HepG2 (cell line): ENCODE results near the gene ETV5. TPM values are rescaled to one million over a fixed set of nuclear protein-coding genes. Genes with fewer than 3 reads are reported as not detected.

Experiments used
- ATAC-seq: fragments of 200-7000 bp; cut with Tn5 transposase; 3 replicates; pipeline ENCODE4 v1.9.1; 2020; ENCODE audit warnings: mild to moderate bottlenecking, moderate library complexity
- BruUV-seq: library from RNA; stranded (reverse); fragments of 400-500 nt; replicated peaks from 2 replicates; lab custom pipeline; 2021; lab: Mats Ljungman, UMichigan
- CTCF ChIA-PET: fragments of 300-600 bp; formaldehyde crosslinking; extraction: SDS; loops from one replicate; lab custom pipeline; 2021; ENCODE audit warnings: low total read pairs, inconsistent platforms, low intra/inter-chr PET ratio; lab: Yijun Ruan, JAX
- POLR2A ChIA-PET: fragments of 350-600 bp; sonication (Branson Sonifier 250); formaldehyde crosslinking; loops from one replicate; lab custom pipeline; 2020; ENCODE audit warnings: antibody characterized with exemption, inconsistent platforms; lab: Yijun Ruan, JAX
- DNase-seq: peaks from one replicate; pipeline ENCODE4 v3.0.0-alpha.2; 2015; ENCODE audit warnings: low spot score
- FAIRE-seq: peaks from 3 replicates; lab custom pipeline; 2011; peaks lifted over from hg19 to GRCh38; lab: Jason Lieb, UNC
- H2AFZ ChIP-seq: one replicate; pipeline ENCODE4 v1.6.1; 2011; ENCODE audit warnings: low read length, inconsistent platforms
- H3K27ac ChIP-seq: fragments of 300-600 bp; 3 replicates; pipeline ENCODE4 v1.8.0; 2011; ENCODE audit warnings: mixed run types, mild to moderate bottlenecking, mixed read lengths, low read length, inconsistent platforms; ENCODE audit not compliant: insufficient read depth; ENCODE audit errors: extremely low read length
- H3K27me3 ChIP-seq, 2 experiments: fragments of 200-600 bp in 1 of 2; 2 replicates in 1 of 2; 3 replicates in 1 of 2; pipeline versions ENCODE4 v1.6.0 to v1.8.0; 2011; ENCODE audit warnings: low read length in 2 of 2, mild to moderate bottlenecking in 2 of 2, moderate library complexity in 2 of 2, inconsistent platforms in 1 of 2; ENCODE audit not compliant: insufficient read depth in 2 of 2, control insufficient read depth in 1 of 2
- H3K36me3 ChIP-seq, 2 experiments: fragments of 200-600 bp in 1 of 2; replicated peaks in 1 of 2; 2 replicates in 1 of 2; 3 replicates in 1 of 2; pipeline versions ENCODE4 v1.5.1 to v1.8.0; 2011; ENCODE audit warnings: low read length in 2 of 2, inconsistent platforms in 1 of 2; ENCODE audit not compliant: insufficient read depth in 2 of 2, control insufficient read depth in 1 of 2
- H3K4me1 ChIP-seq: 2 replicates; pipeline ENCODE4 v1.5.1; 2012; ENCODE audit warnings: low read length, inconsistent platforms; ENCODE audit not compliant: insufficient read depth
- H3K4me2 ChIP-seq: 2 replicates; pipeline ENCODE4 v1.6.0; 2011; ENCODE audit warnings: low read depth, low read length, inconsistent platforms
- H3K4me3 ChIP-seq, 3 experiments: fragments of 200-600 bp in 1 of 3; sonication (generic), shearing (Covaris generic) in 1 of 3; replicated peaks in 1 of 3; 2 replicates each; pipeline ENCODE4 v1.5.1; 2011 to 2016; ENCODE audit warnings: low read length in 3 of 3, inconsistent platforms in 2 of 3, low read depth in 2 of 3, mild to moderate bottlenecking in 2 of 3, control low read depth in 1 of 3, mixed read lengths in 1 of 3; ENCODE audit not compliant: insufficient read depth in 1 of 3
- H3K79me2 ChIP-seq: one replicate; pipeline ENCODE4 v1.6.1; 2011; ENCODE audit warnings: low read length, inconsistent platforms; ENCODE audit not compliant: insufficient read depth
- H3K9ac ChIP-seq: 2 replicates; pipeline ENCODE4 v1.6.0; 2011; ENCODE audit warnings: mild to moderate bottlenecking, low read depth, low read length, inconsistent platforms; ENCODE audit not compliant: insufficient read depth
- H3K9me3 ChIP-seq: 2 replicates; pipeline ENCODE4 v1.5.1; 2012; ENCODE audit warnings: mild to moderate bottlenecking, low read length
- H4K20me1 ChIP-seq: 2 replicates; pipeline ENCODE4 v1.6.0; 2011; ENCODE audit warnings: inconsistent platforms, mild to moderate bottlenecking, low read length, moderate library complexity; ENCODE audit not compliant: insufficient read depth
- AGO1 ChIP-seq: fragments of 200-400 bp; formaldehyde crosslinking; IDR thresholded peaks from 2 replicates; pipeline ENCODE4 v1.6.1; 2017; ENCODE audit warnings: mild to moderate bottlenecking, low read depth, low read length, moderate library complexity; ENCODE audit not compliant: poor library complexity, severe bottlenecking
- AGO2 ChIP-seq: fragments of 200-400 bp; formaldehyde crosslinking; optimal IDR thresholded peaks from 2 replicates; pipeline ENCODE3; 2017; ENCODE audit warnings: mild to moderate bottlenecking, low read depth, low read length, moderate library complexity
- CC2D1A ChIP-seq: sonication (generic); formaldehyde crosslinking; IDR thresholded peaks from 2 replicates; pipeline ENCODE4 v1.8.1; 2023; ENCODE audit warnings: mild to moderate bottlenecking, missing genetic modification reagents
- CENPX ChIP-seq: sonication (generic); formaldehyde crosslinking; IDR thresholded peaks from 2 replicates; pipeline ENCODE4 v1.9.0; 2021; ENCODE audit warnings: mild to moderate bottlenecking, missing genetic modification reagents, moderate library complexity
- FOSL2 ChIP-seq: sonication (generic); formaldehyde crosslinking; IDR thresholded peaks from 2 replicates; pipeline ENCODE4 v1.4.0; 2020; ENCODE audit warnings: missing genetic modification reagents
- HBP1 ChIP-seq: IDR thresholded peaks from 2 replicates; pipeline ENCODE4 v1.6.1; 2016; ENCODE audit warnings: low read depth, control low read depth
- HDAC6 ChIP-seq: fragments of 200-600 bp; sonication (generic); IDR thresholded peaks from 2 replicates; pipeline ENCODE4 v1.7.0; 2017; ENCODE audit warnings: mild to moderate bottlenecking, antibody characterized with exemption, low read length, low read depth
- JDP2 ChIP-seq: sonication (generic); formaldehyde crosslinking; IDR thresholded peaks from 2 replicates; pipeline ENCODE4 v1.8.1; 2022; ENCODE audit warnings: missing genetic modification reagents, borderline replicate concordance
- KLF9 ChIP-seq: IDR thresholded peaks from 2 replicates; pipeline ENCODE4 v1.6.1; 2016; ENCODE audit warnings: low read depth
- NFIC ChIP-seq: IDR thresholded peaks from 2 replicates; pipeline ENCODE4 v1.6.1; 2012; ENCODE audit warnings: mild to moderate bottlenecking, low read length, inconsistent platforms
- RFX1 ChIP-seq: fragments of 450-650 bp; IDR thresholded peaks from 2 replicates; pipeline ENCODE4 v1.6.1; 2017
- SAFB2 ChIP-seq: sonication (generic); formaldehyde crosslinking; IDR thresholded peaks from 2 replicates; pipeline ENCODE4 v1.5.1; 2020; ENCODE audit warnings: missing genetic modification reagents, low read depth, mild to moderate bottlenecking, borderline replicate concordance
- SNRNP70 ChIP-seq: fragments of 200-400 bp; formaldehyde crosslinking; IDR thresholded peaks from 2 replicates; pipeline ENCODE4 v1.6.1; 2017; ENCODE audit warnings: mild to moderate bottlenecking, low read depth, low read length, moderate library complexity
- STAT6 ChIP-seq: sonication (generic); formaldehyde crosslinking; IDR thresholded peaks from 2 replicates; pipeline ENCODE4 v1.4.0; 2020; ENCODE audit warnings: missing genetic modification reagents, mild to moderate bottlenecking, borderline replicate concordance
- ZBTB7B ChIP-seq: sonication (generic); formaldehyde crosslinking; IDR thresholded peaks from 2 replicates; pipeline ENCODE4 v1.4.0; 2020; ENCODE audit warnings: missing genetic modification reagents
- ZFAT ChIP-seq: sonication (generic); formaldehyde crosslinking; conservative IDR thresholded peaks from 2 replicates; pipeline ENCODE4 v1.8.1; 2023; ENCODE audit warnings: missing genetic modification reagents, inconsistent platforms
- ZNF768 ChIP-seq: sonication (generic); formaldehyde crosslinking; IDR thresholded peaks from 2 replicates; pipeline ENCODE4 v1.4.0; 2020; ENCODE audit warnings: missing genetic modification reagents
- ZNF816 ChIP-seq: sonication (generic); formaldehyde crosslinking; IDR thresholded peaks from 2 replicates; pipeline ENCODE4 v1.8.0; 2022; ENCODE audit warnings: missing genetic modification reagents, mild to moderate bottlenecking, borderline replicate concordance
- WGBS: methylation state at CpG from one replicate; pipeline ENCODE4 v1.1.6; 2017; ENCODE audit warnings: low lambda C conversion rate; 5-methylcytosine and 5-hydroxymethylcytosine counted together
- in situ Hi-C: cut with HindIII; loops from 2 replicates; pipeline ENCODE4 v1.10.0; 2017; ENCODE audit warnings: low pct_unique_long_range_greater_than_20kb; ENCODE audit not compliant: extremely low pct_ligation_motif_present
- intact Hi-C: fragments of 100-400 bp; cut with micrococcal nuclease; formaldehyde crosslinking; loops from one replicate; pipeline ENCODE4 v1.10.0; 2022; ENCODE audit not compliant: unreplicated experiment
- polyA plus RNA-seq, 8 experiments: library from polyadenylated mRNA; depleted of rRNA in 3 of 8; stranded (reverse) in 7 of 8; unstranded in 1 of 8; fragments of >200 nt; fragmentation: Illumina TruSeq in 4 of 8; extraction: Trizol in 4 of 8; gene quantifications; 2 replicates each; pipeline versions ENCODE4 v1.2.1 to v1.2.3, GENCODE V29; 2011 to 2016; ENCODE audit warnings: low read depth in 4 of 8, missing spikeins in 1 of 8, mixed read lengths in 1 of 8; ENCODE audit not compliant: insufficient read depth in 1 of 8
- total RNA-seq, 5 experiments: library from RNA; depleted of rRNA; stranded (reverse); fragments of >200 nt; fragmentation: Illumina TruSeq; extraction: Trizol; gene quantifications; 2 replicates each; pipeline ENCODE4 v1.2.3, GENCODE V29; 2016; ENCODE audit warnings: low read depth in 1 of 5

Gene ETV5
- total and polyA plus RNA-seq, 2 of the 13 experiments (the other 11 are each of a cell fraction or from before 2014, with no cell fraction given) = 52.9 to 57.2 TPM

- H3K36me3 ChIP-seq = no peaks in the 10 kb centered on the region
- in situ Hi-C loops = no loop called here
Measured at GRCh38 chr3:186144257-186144656, 35.4 kb upstream of the ETV5 start.

GRCh38 chr3:186143250-186143649 is 34.4 kb upstream of the ETV5 start:
- Histone ChIP-seq H2AFZ (no peak overlapping the region), H3K79me2 (no peaks in the 10 kb centered on the region), H3K4me2 (no peak overlapping the region), H3K4me1 (no peaks in the 10 kb centered on the region), H4K20me1 (no peaks in the 10 kb centered on the region), H3K9ac (no peak overlapping the region), H3K4me3 (no peak overlapping the region), H3K27me3 (no peaks in the 10 kb centered on the region), H3K27ac (no peak overlapping the region), H3K9me3 (no peaks in the 10 kb centered on the region), H3K36me3 (no peaks in the 10 kb centered on the region)
- DNase-seq (no peak), ATAC-seq (no peak), FAIRE-seq (no peak)
- in situ Hi-C loops = no loop called here
- 91% methylated on average over 1 of the region's 1 CpG for WGBS
- ChIA-PET POLR2A (no interaction called here), CTCF (no interaction called here)
- no TSS peak for BruUV-seq
- intact Hi-C loops = no loop called here
- TF ChIP-seq NFIC (no peak), SNRNP70 (no peak), FOSL2 (no peak), HDAC6 (no peak), HBP1 (CRISPR knock-in tag) (no peak), SAFB2 (CRISPR knock-in tag) (no peak), ZBTB7B (CRISPR knock-in tag) (no peak), ZNF816 (CRISPR knock-in tag) (no peak), CC2D1A (CRISPR knock-in tag) (no peak), ZNF768 (CRISPR knock-in tag) (no peak), STAT6 (no peak), ZFAT (CRISPR knock-in tag) (no peak), KLF9 (CRISPR knock-in tag) (no peak), JDP2 (no peak), RFX1 (no peak)

More at GRCh38 chr3:186144257-186144656, 35.4 kb upstream of the ETV5 start:
- POLR2A ChIA-PET = no interaction called here
- intact Hi-C loops = no loop called here
- WGBS = 88% methylated on average over 5 of the region's 5 CpGs
- Histone ChIP-seq H3K4me3 (no peak overlapping the region), H3K9ac (no peak overlapping the region)
- no peak for DNase-seq
- TF ChIP-seq CENPX (CRISPR knock-in tag) (no peak), AGO2 (no peak), AGO1 (no peak)
- TF ChIP-seq, all 625 proteins: peak for 0
- Histone ChIP-seq H3K27ac (no peak overlapping the region), H3K4me1 (no peaks in the 10 kb centered on the region), H4K20me1 (no peaks in the 10 kb centered on the region), H3K4me2 (no peak overlapping the region), H2AFZ (no peak overlapping the region), H3K27me3 (no peaks in the 10 kb centered on the region), H3K9me3 (no peaks in the 10 kb centered on the region), H3K79me2 (no peaks in the 10 kb centered on the region)
- ATAC-seq (no peak), FAIRE-seq (no peak)
- no TSS peak for BruUV-seq
- CTCF ChIA-PET = no interaction called here
